Mucosa of rectum (tissue), 2 donors: ENCODE results near the gene KCNB1.
A peak's percentile ranks its signal among the peaks of the same experiment; 100 is the strongest.

Source experiments
- H3K27ac ChIP-seq, 2 donors: one replicate each; pipeline ENCODE4 v1.7.0; 2013; ENCODE audit warnings: inconsistent platforms in 2 of 2, low read depth in 2 of 2, low read length in 2 of 2
- H3K27me3 ChIP-seq, 2 donors: one replicate each; pipeline ENCODE4 v1.7.0; 2013; ENCODE audit warnings: low read length in 2 of 2; ENCODE audit not compliant: control insufficient read depth in 2 of 2, insufficient read depth in 2 of 2
- H3K36me3 ChIP-seq, 2 donors: one replicate each; pipeline ENCODE4 v1.7.0; 2013; ENCODE audit warnings: low read length in 2 of 2; ENCODE audit not compliant: control insufficient read depth in 2 of 2, insufficient read depth in 2 of 2
- H3K4me1 ChIP-seq, 2 donors: one replicate each; pipeline ENCODE4 v1.7.0; 2013; ENCODE audit warnings: low read length in 2 of 2, mild to moderate bottlenecking in 1 of 2; ENCODE audit not compliant: control insufficient read depth in 2 of 2, insufficient read depth in 2 of 2
- H3K4me3 ChIP-seq, 2 donors: one replicate each; pipeline ENCODE4 v1.7.0; 2013; ENCODE audit warnings: low read length in 2 of 2
- H3K9ac ChIP-seq, 2 donors: one replicate each; pipeline ENCODE4 v1.7.0; 2013; ENCODE audit warnings: low read length in 2 of 2, low read depth in 1 of 2, mild to moderate bottlenecking in 1 of 2
- H3K9me3 ChIP-seq, 2 donors: one replicate each; pipeline ENCODE4 v1.7.0; 2013; ENCODE audit warnings: low read length in 2 of 2; ENCODE audit not compliant: control insufficient read depth in 2 of 2
- donor health status: healthy.
- donor health status: Normal muscosa, but diverticular disease.

KCNB1 gene

DNA sequence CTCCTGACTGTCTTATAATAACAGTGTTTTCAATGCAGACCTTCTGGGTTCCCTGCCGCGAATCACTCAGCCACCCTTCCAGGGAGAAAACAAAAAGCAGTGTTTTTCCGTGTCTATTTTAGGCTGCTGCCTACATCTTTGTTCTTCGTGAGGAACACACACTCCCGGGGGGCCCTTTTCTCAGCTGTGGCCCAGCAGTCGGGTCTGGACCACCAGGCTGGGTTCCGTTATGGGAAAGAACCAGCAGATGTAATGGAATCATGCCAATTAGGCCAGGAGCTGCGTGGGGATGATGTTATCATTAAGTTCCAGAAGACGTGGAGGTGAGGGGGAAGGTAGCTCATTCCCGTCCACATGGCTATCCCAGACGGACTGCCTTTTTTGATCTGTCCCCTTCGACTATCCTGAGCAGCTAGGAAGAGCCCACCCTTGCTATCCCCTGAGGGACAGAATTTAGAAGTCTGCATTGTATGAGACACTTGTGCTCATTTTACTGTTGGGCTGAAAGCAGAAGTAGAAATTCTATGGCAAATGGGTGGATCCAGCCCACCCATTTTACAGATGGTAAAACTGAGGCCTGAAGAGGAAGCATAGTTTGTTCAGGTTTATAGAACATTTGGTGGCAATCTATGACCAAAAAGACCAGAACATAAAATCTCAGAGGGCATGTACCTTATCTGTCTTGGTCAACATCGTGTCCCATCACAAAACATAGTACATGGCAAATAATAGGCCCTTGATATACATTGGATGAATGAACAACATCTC, 54.5 kb downstream of the KCNB1 start:
- no peak overlapping the region for H3K9ac ChIP-seq
- no peak overlapping the region for H3K4me3 ChIP-seq
- H3K4me1 ChIP-seq: no peaks in the 10 kb centered on the region

DNA sequence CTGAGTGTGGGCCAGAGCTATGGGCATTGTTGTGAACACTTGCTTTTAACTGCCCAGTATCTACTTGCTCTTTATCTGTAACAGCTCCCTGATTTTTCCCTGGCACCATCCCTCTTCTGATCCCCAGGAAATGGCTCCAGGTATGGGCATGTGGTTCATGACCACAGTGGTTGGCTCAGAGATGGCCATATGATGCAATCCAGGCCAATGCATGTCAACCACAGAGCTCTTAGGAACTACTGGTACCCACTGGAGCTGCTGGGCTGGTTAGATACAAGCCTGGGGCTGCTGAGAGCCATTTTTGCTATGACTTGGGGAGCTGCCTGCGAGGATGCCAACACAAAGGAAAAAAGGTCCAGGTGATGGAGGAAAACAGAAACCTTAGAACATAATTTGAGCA, 55.6 kb downstream of the KCNB1 start:
- Histone ChIP-seq H3K4me1 (no peaks in the 10 kb centered on the region), H3K9ac (no peak overlapping the region), H3K36me3 (no peaks in the 10 kb centered on the region), H3K9me3 (no peaks in the 10 kb centered on the region), H3K27ac (no peak overlapping the region), H3K4me3 (no peak overlapping the region), H3K27me3 (peaks cover 0 to 3% of the 10 kb centered on the region in 2 donors)

More for the DNA sequence above, 54.5 kb downstream of the KCNB1 start:
- H3K9me3 ChIP-seq: no peaks in the 10 kb centered on the region
- H3K27ac ChIP-seq: no peak overlapping the region
- H3K27me3 ChIP-seq: peaks cover 0 to 3% of the 10 kb centered on the region in 2 donors
- H3K36me3 ChIP-seq: no peaks in the 10 kb centered on the region

DNA sequence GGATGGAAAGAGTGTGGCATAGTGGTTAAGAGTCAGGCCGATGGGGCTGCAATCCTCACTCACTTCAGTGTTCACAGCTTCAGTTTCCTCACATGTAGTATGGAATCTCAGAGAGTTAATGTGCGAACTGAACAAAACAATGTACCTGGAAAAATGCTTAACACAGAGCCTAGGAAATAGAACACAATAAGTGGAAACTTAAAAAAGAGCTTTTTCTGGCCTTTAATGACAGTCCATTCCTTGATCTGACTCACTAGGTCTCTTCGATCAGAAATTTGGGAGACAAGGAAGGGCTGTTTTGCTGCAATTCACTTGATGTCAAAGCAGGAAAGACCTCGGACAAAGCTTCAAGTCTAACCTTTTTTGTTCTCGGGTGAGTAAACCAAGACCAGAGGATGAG, 56.1 kb downstream of the KCNB1 start:
- Histone ChIP-seq H3K27ac (no peak overlapping the region), H3K4me1 (no peaks in the 10 kb centered on the region), H3K4me3 (no peak overlapping the region), H3K36me3 (no peaks in the 10 kb centered on the region), H3K9ac (no peak overlapping the region), H3K27me3 (peaks cover 0 to 3% of the 10 kb centered on the region in 2 donors), H3K9me3 (no peaks in the 10 kb centered on the region)

DNA sequence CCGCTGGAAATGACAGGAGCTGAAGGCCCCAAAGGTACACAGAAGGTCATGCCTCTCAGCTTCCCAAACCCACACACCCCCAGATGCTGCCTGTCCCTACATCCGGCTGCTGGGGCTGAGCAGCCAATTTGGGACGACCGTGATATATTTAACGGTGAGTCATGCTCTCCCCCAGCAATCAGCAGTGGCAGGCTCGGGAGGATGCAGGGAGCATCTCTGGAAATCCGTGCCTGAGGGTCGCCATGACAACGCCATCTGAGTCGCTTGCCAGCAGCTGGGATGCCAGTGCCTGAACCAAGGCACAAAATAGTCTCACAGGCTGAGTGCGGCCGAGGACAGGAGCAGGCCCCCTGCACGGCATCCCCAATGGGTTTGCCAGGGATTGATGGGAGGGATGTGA, 57.9 kb downstream of the KCNB1 start:
- no peak overlapping the region for H3K4me3 ChIP-seq
- H3K27me3 ChIP-seq: no peaks in the 10 kb centered on the region
- H3K9me3 ChIP-seq: no peaks in the 10 kb centered on the region
- no peak overlapping the region for H3K27ac ChIP-seq
- no peak overlapping the region for H3K9ac ChIP-seq
- peaks cover 4 to 14% of the 10 kb centered on the region in 2 donors for H3K4me1 ChIP-seq
- no peaks in the 10 kb centered on the region for H3K36me3 ChIP-seq

DNA sequence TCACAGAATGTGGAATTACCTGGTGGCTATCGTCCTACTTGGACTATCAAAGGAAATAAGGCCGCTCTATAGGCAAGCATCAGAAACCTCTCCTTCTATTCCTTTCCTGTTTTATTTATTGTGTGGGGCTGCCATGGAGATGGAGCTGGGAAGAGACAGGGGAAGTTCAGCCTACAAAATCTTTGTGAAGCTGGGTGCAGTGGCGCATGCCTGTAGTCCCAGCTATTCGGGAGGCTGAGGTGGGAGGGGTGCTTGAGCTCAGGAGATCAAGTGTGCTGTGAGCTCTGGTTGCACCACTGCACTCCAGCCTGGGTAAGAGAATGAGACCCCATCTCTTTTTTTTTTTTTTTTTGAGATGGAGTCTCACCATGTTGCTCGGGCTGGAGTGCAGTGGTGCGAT, 60.3 kb downstream of the KCNB1 start:
- H3K27me3 ChIP-seq: no peaks in the 10 kb centered on the region
- no peak overlapping the region for H3K9ac ChIP-seq
- H3K27ac ChIP-seq: no peak overlapping the region
- no peak overlapping the region for H3K4me3 ChIP-seq
- no peaks in the 10 kb centered on the region for H3K36me3 ChIP-seq
- H3K4me1 ChIP-seq: peaks cover 4 to 14% of the 10 kb centered on the region in 2 donors
- no peaks in the 10 kb centered on the region for H3K9me3 ChIP-seq

DNA sequence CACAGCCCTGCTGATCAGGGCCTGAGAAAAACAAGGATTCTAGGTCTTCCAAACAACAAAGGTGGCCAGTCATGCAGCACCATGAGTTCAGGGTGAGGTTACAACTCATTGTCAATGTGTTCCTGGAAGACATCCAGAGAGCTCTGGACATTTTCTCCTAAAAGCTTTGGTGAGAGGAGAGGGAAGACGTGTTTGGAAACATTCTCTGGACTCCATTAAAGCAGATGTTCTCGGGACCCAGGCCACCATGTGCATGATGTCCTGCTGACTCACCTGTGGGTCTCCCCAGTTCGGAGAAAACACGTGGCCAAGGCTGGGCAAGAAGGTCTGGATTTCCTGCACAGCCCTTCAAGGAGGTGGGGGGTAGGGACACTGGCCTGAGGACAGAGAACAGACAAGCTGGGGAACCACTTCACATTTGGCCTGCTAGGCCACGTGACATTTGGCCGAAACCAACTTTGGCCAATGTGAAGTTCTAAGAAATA, 61.6 kb downstream of the KCNB1 start:
- no peaks in the 10 kb centered on the region for H3K27me3 ChIP-seq
- peak overlapping the region; percentile 29 to 63 for H3K27ac ChIP-seq
- no peak overlapping the region for H3K4me3 ChIP-seq
- H3K9me3 ChIP-seq: no peaks in the 10 kb centered on the region
- H3K36me3 ChIP-seq: no peaks in the 10 kb centered on the region
- no peak overlapping the region for H3K9ac ChIP-seq
- H3K4me1 ChIP-seq: peaks cover 4 to 14% of the 10 kb centered on the region in 2 donors

DNA sequence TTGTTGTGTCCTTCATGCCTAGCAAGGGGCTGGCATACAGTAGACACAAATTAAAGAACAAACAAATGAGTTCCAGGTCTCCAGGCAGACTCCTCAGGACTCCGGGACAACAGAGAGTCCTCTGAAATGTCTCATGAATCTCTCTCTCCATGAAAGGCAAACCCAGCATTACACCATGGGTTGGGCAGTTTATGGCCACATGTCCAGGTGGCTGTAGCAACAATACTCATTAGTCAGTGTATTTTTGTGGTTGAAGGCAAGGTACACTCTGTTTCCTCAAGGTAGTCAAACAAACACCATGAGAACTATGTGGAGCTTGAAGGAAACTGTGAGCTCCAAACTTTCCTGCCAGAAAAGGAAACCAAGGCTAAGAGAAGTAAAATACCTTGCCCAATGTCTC, 62.2 kb downstream of the KCNB1 start:
- Histone ChIP-seq H3K36me3 (no peaks in the 10 kb centered on the region), H3K9me3 (no peaks in the 10 kb centered on the region), H3K4me1 (peaks cover 4 to 14% of the 10 kb centered on the region in 2 donors), H3K4me3 (no peak overlapping the region), H3K27me3 (no peaks in the 10 kb centered on the region), H3K9ac (no peak overlapping the region), H3K27ac (peak overlapping the region; percentile 29 to 63)

DNA sequence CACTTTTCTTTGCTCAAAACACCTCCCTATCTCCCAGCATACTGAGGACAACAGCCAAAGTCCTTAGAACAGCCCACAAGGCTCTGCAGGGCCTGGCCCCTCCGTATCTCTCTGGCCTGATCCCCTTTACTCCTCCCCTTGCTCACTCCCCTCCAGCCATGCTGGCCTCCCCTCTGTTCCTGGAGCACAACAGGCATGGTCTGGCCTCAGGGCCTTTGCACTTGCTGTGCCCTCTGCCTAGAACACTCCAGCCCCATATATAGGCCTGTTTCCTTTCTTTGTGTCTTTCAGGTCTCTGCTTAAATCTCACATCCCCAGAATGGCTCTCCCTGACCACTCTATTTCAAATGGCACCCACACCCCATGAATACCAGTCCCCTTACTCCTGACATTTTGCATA, 62.7 kb downstream of the KCNB1 start:
- no peak overlapping the region for H3K9ac ChIP-seq
- H3K9me3 ChIP-seq: no peaks in the 10 kb centered on the region
- H3K27ac ChIP-seq: peak overlapping the region; percentile 29 to 63
- peaks cover 4 to 14% of the 10 kb centered on the region in 2 donors for H3K4me1 ChIP-seq
- no peaks in the 10 kb centered on the region for H3K36me3 ChIP-seq
- no peak overlapping the region for H3K4me3 ChIP-seq
- no peaks in the 10 kb centered on the region for H3K27me3 ChIP-seq

DNA sequence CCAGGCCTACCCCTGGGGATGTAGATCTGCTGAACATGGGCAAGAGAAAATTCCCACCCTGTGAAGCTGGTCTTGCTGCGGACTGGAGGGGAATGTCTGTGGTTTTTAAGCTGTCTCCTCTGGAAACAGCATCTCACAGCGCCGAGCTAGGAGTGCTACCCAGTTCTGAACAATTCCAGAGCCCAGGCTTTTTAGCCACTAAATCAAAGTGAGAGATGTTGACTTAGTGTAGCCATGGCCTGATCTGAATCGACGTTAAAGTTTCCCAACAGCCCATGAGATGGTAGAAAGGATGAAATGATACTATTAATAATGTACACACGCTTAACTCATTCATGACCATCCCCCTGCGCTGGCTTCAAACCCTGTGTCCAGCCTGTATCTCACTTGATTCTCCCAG, 63.7 kb downstream of the KCNB1 start:
- peaks cover 4 to 14% of the 10 kb centered on the region in 2 donors for H3K4me1 ChIP-seq
- H3K27ac ChIP-seq: peak overlapping the region; percentile 4 to 5
- H3K27me3 ChIP-seq: no peaks in the 10 kb centered on the region
- no peaks in the 10 kb centered on the region for H3K36me3 ChIP-seq
- no peak overlapping the region for H3K4me3 ChIP-seq
- no peaks in the 10 kb centered on the region for H3K9me3 ChIP-seq
- no peak overlapping the region for H3K9ac ChIP-seq

DNA sequence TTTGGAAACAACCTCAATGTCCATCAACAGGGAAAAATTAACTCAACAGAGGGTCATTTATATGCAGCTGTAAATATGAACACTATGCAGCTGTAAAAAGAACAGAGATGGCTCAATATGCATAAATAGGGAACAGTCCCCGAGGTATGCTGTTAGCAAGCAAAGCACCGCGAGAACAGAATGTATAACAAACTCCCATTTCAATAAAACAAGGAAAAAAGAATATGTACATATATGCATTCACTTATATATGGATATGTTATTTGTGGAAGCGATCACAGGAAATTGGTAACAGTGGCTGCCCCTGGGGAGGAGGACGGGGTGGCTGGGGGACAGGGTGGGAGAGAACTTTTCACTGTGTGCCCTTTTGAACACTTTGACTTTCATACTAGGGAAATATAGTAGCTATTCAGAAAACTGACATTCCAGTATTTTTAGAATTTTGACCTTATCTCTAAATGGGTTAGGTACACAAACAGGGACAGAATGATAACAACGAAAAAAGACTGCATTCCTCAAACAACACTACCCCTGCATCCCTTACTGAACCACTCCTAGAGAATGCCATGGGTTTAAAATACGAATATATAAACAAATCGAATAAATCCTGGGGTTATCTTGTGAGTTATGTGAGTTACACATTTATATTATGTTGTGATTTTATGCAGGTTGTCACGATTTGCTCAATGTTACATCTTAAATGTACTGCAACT, 64.5 kb downstream of the KCNB1 start:
- no peak overlapping the region for H3K27ac ChIP-seq

More for the DNA sequence above, 64.5 kb downstream of the KCNB1 start:
- Histone ChIP-seq H3K9me3 (no peaks in the 10 kb centered on the region), H3K27me3 (no peaks in the 10 kb centered on the region), H3K4me1 (peaks cover 4 to 14% of the 10 kb centered on the region in 2 donors), H3K9ac (no peak overlapping the region), H3K36me3 (no peaks in the 10 kb centered on the region), H3K4me3 (no peak overlapping the region)
